M059J (cell line): ENCODE measurements around the gene IFNA13. TPM values are rescaled to one million over a fixed set of nuclear protein-coding genes. Genes with fewer than 3 reads are reported as not detected.
A peak's percentile ranks its signal among the peaks of the same experiment; 100 is the strongest.

Experiments used
- DNase-seq: peaks from one replicate; pipeline ENCODE4 v3.0.0-alpha.2; 2012; ENCODE audit warnings: low read depth
- total RNA-seq: library from RNA; depleted of rRNA; stranded (reverse); fragments of >200 nt; shearing (Covaris generic); gene quantifications from 2 replicates; pipeline ENCODE4 v1.2.3, GENCODE V29; 2014; rRNA removed

IFNA13 gene
- total RNA-seq, 1 experiment from 2014 or later, result not detected

DNA sequence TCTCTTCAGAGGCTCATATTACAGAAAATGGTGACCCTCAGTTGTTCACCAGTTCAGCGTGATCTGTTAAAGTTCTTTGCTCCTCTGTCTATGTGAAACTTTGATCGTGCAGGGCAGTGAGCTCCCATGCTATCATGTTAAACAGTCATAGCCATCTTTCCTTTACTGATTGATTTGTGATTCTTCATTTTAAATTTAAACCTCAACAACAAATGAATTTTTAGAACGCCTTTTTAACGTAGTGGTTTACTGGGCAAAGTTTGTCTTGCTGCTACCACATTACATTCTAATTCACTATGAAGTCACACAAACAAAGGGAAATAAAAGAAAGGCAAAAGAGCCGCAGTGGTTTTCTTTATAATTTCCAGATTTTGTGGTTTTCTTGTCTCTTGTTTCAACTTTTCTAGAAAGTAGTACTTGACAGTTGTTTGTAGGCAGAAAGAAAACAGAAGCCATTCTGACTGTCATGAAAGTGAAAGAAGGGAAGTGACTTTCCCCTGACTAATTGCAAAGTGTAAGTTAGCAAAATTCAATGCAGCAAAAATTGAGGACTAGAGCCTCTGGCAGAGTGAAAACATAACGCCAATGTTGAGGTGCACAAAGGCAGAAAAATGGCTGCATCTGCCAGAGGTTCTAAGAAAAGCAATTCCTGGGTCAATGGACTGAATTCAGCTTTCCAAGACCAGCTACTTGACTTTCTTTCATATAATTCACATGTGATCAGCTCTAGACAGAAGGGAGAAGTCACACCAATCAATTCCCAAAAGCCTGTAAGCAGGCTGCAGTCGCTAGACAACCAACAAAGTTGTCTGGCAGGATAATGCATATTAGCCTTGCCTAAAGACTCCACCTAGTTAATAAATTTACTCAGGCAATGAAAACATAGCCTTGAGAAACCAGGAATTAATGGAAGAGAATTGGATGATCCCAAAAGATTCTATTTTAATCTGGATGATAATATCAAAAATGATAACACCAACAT, 10.1 kb downstream of the IFNA13 start:
- peak; percentile 37 for DNase-seq

DNA sequence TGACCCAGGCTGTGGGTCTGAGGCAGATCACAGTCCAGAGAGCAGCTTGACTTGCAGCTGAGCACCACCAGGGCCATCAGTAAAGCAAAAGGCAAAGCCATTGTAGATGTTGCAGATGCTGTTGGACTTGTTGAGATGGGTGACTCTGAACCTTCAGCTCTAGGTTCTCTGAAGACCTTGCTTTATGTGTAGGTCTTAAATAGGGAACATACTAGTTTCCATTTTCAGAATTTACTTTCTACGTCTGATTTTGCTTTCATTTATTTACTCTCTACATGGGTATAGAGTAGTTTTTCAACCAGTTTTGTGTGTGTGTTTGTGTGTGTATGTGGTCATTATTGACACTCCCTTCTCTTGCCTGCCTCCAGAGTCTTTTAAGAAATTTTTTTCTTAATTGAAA, 17.1 kb downstream of the IFNA13 start, which contains the start of gene IFNA6:
IFNA6 (minus strand) TSS at position 101 of the 400 bp plus-strand sequence; CDS start at position 101, 0 bp downstream.
- DNase-seq, result no peak

DNA sequence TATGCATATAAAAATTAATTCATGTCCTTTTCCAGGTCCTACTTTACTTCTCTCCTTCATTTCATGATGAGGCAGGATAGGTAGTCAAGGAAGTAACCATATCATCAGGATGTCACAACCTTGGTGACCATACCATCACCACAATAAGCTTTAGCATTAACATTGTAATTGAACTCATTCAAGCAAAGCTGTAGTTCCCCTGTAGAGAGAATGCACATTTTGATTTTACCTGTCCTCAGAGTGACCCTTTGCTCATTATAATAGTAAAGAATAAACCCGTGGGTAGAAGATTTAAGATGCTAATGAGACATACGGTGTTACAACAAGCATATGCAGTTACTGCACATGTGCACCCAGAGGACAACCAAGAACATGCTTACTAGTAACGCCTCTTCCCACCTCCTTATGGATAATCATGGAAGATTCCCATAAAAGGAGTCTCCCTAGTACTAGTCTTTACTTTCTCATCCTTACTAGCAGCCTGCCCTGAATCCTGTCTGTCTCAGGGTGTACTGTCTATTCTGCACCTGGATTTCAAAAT, 19.4 kb downstream of the IFNA13 start:
- no peak for DNase-seq

DNA sequence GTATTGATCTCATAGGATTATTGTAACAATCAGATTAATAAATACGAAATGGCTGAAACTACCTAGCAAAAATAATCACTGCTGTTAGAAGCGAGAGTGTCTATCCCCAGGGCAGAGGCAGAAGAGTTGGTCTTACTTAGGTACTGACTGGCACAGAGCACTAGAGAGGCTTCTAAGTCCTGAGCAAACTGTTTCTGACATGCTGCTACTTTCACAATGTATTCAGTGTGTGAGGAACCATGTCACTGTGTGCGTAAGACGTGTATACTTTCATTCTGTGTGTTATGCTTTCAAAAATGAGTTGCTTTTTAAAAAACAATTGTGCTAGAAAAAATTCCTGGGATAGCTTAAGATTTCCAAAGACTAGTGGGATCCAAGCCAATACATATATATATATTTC, 27.1 kb downstream of the IFNA13 start:
- DNase-seq, result no peak

DNA sequence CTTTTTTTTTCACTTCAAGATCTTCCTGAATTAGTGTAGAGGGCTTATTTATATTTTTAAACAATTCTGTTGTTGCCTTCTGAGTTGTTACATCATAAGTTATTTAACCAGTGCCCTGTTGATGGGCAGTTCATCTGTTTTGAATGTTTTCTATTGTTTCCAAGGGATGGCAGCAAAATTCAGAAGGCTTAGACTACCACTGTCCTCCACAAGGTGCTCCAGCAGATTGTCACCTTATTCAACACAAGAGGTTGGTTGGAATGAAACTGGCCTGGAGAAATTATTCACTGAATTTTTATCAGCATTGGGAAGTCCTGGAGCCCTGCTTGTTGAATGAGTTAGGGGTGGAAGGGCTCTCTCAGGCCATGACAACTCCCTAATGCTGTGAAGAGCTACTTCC, 31.4 kb downstream of the IFNA13 start:
- DNase-seq, result peak; percentile 34

DNA sequence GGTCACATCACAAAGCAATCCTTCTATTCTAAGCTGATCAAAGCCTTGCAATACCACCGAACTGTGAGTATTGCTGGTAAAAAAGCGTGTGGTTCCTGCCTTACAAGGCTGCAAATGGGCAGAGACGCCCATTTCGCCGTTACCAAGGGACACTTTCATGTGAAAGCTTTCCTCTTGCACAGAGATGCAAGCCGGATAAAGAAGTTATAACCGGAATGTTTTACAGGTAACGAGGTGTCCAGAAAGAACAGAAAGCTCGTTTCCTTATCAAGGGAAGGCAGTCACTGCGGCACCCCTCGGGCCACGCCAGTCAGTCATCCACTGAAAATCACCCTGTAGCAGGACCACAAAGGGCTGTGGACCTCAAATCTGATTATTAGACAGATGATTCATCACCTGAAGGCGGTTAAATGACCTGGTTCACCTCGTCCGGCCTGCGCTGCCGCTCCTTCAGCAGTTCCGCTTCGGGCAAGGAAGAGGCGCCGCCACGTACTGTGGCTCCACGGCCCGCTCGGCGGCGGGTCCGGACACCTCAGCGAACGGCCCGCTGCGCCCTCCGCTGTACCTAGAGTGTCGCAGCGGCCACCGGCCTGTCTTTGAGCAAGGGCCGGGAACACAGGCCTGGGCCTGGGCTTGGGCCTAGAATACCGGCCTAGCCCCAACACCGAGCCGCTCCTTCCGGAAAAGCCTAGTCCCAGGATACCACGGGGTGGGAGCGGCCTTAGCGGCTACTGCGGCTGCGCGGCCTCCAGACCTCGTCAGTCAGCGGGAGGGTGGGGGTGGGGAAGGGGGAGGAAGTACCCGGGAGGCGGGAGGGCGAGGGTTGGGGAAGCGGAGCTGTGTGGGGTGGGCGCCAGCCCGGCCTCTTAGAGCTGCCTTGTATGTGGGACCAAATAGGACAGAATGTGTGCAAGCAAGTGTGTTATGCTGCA, 32.9 kb downstream of the IFNA13 start, which contains the start of gene KLHL9:
KLHL9 (minus strand) TSS at position 704 of the 932 bp plus-strand sequence; CDS start at position 159, 545 bp downstream.
- DNase-seq, result peak; percentile 93

DNA sequence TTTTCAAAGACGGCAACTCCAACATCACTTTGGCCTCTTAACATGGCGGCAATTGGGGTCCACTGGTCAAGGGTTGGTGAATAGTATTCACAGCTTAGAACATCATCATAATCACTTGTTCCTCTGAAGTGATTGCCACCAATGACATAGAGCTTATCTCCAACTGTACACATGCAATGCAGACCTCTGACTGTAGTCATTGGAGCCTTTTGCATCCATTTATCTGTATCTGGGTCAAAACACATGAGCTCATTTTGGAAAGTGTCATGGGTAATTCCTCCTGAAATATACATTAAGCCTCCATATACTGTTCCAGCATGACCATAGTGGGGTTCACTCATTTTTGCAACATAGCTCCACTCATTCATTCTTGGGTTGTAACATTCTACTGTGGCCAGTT, 34.6 kb downstream of the IFNA13 start:
- no peak for DNase-seq

DNA sequence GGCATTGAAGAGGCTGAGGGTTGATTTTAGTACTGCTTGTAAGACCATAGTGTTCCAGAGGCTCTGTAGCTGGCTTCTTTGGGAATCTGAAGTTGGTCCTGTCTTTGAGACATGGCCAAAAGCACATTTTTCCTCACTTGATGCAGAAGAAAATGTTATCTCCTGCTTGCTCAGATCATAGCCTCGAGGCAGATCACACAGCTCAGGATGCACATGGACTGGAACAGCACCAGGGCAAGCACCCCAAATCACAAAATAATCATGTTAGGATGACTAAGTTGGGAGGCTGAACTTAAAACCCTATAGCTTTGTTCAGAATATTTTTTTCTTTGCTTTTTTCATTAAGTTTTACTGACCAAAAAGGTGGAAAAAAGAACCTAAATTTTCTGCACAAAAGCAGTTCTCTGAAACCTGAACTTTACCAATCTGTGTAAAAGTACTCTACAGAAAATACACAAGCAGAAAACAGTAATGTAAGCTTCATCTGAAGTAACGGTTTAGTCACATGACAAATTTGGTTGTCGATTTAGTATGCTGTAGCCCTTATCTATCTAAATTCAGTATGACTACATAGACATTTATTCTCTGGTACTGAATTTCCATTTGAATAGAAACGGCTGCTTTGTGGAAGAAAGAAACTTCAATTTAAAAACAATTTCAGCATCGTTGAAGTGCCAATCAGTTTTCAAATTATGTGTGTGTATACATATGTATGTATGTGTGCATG, 36.0 kb downstream of the IFNA13 start:
- DNase-seq, result peak; percentile 53

DNA sequence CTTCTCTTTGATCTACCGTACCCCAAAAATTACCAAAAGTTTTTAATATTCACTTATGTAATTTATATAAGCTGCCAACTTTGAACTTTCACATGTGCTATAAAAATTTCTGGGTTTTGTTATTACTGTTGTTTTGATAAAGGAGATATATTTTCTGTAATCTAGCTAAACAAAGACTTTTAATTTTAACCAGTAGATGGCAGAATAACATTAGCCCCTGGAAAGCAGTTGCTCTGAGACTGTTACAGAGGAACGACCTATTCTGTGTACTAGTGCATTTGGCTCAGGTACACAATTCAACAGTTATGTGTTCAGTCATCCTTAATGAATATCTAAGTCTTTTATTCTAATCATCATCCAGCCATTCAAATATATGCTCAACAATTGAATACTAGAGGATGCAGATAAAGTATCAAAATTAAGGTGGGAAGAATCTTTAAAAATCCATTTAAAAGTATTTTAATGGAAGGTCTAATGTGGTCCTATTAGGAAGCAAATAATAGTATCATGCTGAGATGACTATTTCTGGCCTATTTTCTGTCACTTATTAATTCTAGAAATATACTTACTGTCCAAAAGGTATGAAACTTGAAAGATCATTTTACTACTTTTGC, 41.2 kb downstream of the IFNA13 start:
- peak; percentile 66 for DNase-seq

DNA sequence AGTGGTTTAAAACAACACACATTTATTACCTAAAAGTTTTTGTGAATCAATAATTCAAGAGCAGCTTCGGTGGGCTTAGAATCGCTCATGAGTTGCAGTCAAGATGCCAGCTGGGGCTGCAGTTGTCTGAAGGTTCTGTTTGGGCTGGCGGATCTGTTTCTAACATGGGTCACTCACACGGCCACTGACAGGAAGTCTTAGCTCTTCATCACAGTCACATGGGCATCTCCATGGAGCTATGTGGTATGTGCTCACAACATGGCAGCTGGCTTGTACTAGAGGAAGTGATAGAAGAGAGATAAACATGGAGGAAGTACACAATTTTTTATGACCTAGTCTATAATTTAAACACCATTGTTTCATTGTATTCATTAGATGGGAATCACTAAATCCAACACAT, 43.8 kb downstream of the IFNA13 start:
- DNase-seq, result no peak

DNA sequence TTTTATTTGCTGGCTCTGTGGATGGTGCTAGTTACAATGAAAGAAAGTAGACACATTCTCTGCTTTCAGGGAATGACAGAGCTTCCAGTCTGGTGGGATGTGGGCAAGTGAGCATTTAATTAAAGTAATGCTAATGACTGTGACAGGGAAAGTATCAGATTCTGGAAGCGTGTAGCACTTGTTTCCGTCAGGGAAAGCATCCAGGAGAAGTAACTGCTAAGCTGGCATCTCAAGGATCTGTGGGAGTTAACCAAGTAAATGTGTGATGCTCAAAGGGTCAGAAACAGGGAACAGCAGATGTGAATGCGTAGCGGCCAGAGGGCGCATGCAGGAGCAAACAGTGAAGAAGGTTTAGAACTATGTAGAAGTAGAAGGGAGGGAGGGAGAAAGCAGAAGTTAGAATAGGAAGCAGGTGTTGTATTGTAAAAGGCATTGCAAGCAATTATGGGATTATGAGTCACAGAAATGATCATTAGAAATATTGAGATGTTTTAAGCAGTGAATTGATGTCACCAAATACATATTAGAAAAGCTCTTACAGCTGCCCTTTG, 44.9 kb downstream of the IFNA13 start:
- no peak for DNase-seq

DNA sequence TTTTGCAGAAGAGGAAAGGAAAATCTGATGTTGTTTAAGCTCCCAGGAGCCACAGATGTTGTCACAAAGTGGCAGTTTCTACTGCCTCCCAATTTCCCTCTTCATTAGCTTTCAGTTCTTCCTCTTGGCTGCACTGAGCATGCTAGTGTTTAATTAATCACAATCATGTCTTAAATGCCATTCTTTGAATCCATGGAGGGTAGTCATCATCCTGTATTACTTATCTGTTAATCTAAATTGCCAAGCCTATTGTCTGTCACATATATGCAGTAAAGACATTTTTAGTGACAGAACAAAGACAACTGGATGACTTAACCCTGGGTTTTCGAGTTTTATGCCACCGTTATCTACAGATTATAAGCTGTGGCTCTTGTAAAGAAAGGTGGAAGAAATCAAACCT, 47.4 kb downstream of the IFNA13 start:
- peak; percentile 18 for DNase-seq

DNA sequence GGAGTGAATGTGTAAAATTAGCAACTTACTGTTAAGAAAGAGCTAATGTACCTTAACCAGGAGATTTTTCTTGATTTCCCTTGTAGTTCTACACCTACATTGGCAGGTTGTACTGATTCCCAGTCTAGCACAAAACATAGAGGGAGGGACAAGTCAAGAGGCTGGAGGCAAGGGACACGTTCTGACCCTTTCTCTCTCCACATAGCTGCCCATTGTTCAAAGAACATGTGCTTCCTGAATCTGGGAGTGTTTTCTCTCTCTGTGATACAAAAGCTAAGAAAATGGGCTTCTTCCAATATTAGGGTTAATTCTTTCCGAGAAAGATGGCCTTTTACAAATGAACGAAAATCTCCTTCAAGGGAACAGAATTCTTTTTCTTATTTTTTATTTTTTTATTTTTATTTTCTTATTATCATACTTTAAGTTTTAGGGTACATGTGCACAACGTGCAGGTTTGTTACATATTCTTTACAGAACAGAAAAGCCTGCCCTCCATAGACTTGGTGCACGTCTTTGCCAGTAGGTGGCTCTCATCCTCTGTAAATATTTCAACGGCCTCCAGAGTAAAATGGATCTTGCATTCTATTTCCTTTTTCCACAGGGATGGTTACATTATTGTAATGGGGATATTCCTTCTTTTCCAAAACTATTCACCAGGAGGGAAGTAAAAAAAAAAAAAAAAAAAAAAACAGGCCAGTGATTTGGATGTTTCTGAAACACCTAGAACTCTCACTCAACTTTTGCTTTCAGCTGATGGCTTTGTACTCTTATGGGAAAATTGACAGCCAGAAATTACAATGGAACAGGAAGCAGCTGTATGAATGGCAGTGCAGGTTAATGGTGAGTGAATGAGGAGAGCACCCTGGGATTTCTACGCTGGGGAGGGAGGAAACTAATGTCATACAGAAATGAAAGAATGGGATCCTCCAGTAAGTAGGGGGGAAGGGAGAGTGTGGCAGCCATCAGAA, 49.6 kb downstream of the IFNA13 start:
- DNase-seq, result peak; percentile 54

Other genes starting within 250 kb of the IFNA13 start
- not detected in 2 replicates for gene IFNW1, start 226.2 kb downstream of the IFNA13 start, total RNA-seq
- not detected in 2 replicates for gene IFNA21, start 201.4 kb downstream of the IFNA13 start, total RNA-seq
- not detected in 2 replicates for gene IFNA4, start 180.5 kb downstream of the IFNA13 start, total RNA-seq
- gene IFNA7, start 165.9 kb downstream of the IFNA13 start, total RNA-seq, result not detected in 2 replicates
- not detected in 2 replicates for gene IFNA10, start 160.9 kb downstream of the IFNA13 start, total RNA-seq
- gene IFNA16, start 150.7 kb downstream of the IFNA13 start, total RNA-seq, result not detected in 2 replicates
- not detected in 2 replicates for gene IFNA17, start 139.8 kb downstream of the IFNA13 start, total RNA-seq
- gene IFNA14, start 128.1 kb downstream of the IFNA13 start, total RNA-seq, result not detected in 2 replicates
- gene IFNA5, start 62.7 kb downstream of the IFNA13 start, total RNA-seq, result not detected in 2 replicates
- gene KLHL9, start 32.7 kb downstream of the IFNA13 start, total RNA-seq, result 15.9 and 24.5 TPM in 2 replicates
- gene IFNA6, start 17.2 kb downstream of the IFNA13 start, total RNA-seq, result not detected in 2 replicates
- not detected in 2 replicates for gene IFNA2, start 17.3 kb upstream of the IFNA13 start, total RNA-seq
- not detected in 2 replicates for gene IFNA8, start 41.1 kb upstream of the IFNA13 start, total RNA-seq
- gene IFNA1, start 72.4 kb upstream of the IFNA13 start, total RNA-seq, result not detected in 2 replicates
- gene IFNE, start 114.3 kb upstream of the IFNA13 start, total RNA-seq, result 0.57 TPM in 1 of 2 replicates, not detected in the other